K562 (cell line): ENCODE results near the gene ANKRD27. TPM values are rescaled to one million over a fixed set of nuclear protein-coding genes. Genes with fewer than 3 reads are reported as not detected.

Experiments used
- ATAC-seq: fragments of 200-7000 bp; cut with Tn5 transposase; 3 replicates; pipeline ENCODE4 v1.9.1; 2020; ENCODE audit warnings: moderate library complexity
- BruUV-seq: library from RNA; stranded (reverse); fragments of 400-500 nt; replicated peaks from 2 replicates; lab custom pipeline; 2021; lab: Mats Ljungman, UMichigan
- CTCF ChIA-PET: fragments of 300-600 bp; formaldehyde crosslinking; extraction: SDS; loops from one replicate; lab custom pipeline; 2021; ENCODE audit warnings: low intra/inter-chr PET ratio; lab: Yijun Ruan, JAX
- POLR2A ChIA-PET: fragments of 300-600, 350-650 bp; sonication (Branson Sonifier 250); formaldehyde crosslinking; extraction: SDS; loops from one replicate; lab custom pipeline; 2021; ENCODE audit warnings: antibody characterized with exemption, inconsistent platforms; lab: Yijun Ruan, JAX
- DNase-seq, 4 experiments: peaks; one replicate each; pipeline versions ENCODE4 v3.0.0 to v3.0.0-alpha.2; 2011 to 2018; ENCODE audit warnings: low spot score in 3 of 4, mixed read lengths in 3 of 4; ENCODE audit errors: extremely low read depth in 1 of 4
- FAIRE-seq: peaks from 2 replicates; lab custom pipeline; 2011; peaks lifted over from hg19 to GRCh38; lab: Jason Lieb, UNC
- H2AFZ ChIP-seq: 2 replicates; pipeline ENCODE4 v1.6.0; 2011; ENCODE audit warnings: low read depth, low read length, control low read depth, inconsistent platforms
- H3K27ac ChIP-seq: fragments of 200-600 bp; 3 replicates; pipeline ENCODE4 v1.8.0; 2011; ENCODE audit warnings: low read depth, mild to moderate bottlenecking, control low read depth, inconsistent platforms, low read length, moderate library complexity, mixed read lengths; ENCODE audit errors: extremely low read depth
- H3K27me3 ChIP-seq, 2 experiments: fragments of 300-600 bp in 1 of 2; 2 replicates in 1 of 2; 3 replicates in 1 of 2; pipeline versions ENCODE4 v1.6.0 to v1.8.0; 2011; ENCODE audit warnings: inconsistent platforms in 2 of 2, low read length in 2 of 2, mild to moderate bottlenecking in 1 of 2, mixed read lengths in 1 of 2, moderate library complexity in 1 of 2; ENCODE audit not compliant: control insufficient read depth in 2 of 2, insufficient read depth in 2 of 2
- H3K36me3 ChIP-seq: fragments of 300-600 bp; 3 replicates; pipeline ENCODE4 v1.8.0; 2011; ENCODE audit warnings: mild to moderate bottlenecking, low read length, inconsistent platforms; ENCODE audit not compliant: control insufficient read depth, insufficient read depth
- H3K4me1 ChIP-seq, 2 experiments: fragments of 200-600 bp in 1 of 2; replicated peaks in 1 of 2; 2 replicates in 1 of 2; 3 replicates in 1 of 2; pipeline versions ENCODE4 v1.5.1 to v1.8.0; 2011; ENCODE audit warnings: inconsistent platforms in 2 of 2, low read length in 2 of 2, mild to moderate bottlenecking in 1 of 2, mixed read lengths in 1 of 2, moderate library complexity in 1 of 2; ENCODE audit not compliant: control insufficient read depth in 2 of 2, insufficient read depth in 2 of 2
- H3K4me2 ChIP-seq: 2 replicates; pipeline ENCODE4 v1.6.1; 2011; ENCODE audit warnings: low read length, control low read depth, inconsistent platforms, mixed read lengths; ENCODE audit not compliant: insufficient read depth
- H3K4me3 ChIP-seq: fragments of 200-600 bp; sonication (generic), shearing (Covaris generic); 2 replicates; pipeline ENCODE4 v1.5.1; 2016; ENCODE audit warnings: control low read depth, inconsistent platforms
- H3K79me2 ChIP-seq: fragments of 200-600 bp; 3 replicates; pipeline ENCODE4 v1.8.0; 2011; ENCODE audit warnings: low read length, inconsistent platforms; ENCODE audit not compliant: control insufficient read depth, insufficient read depth
- H3K9ac ChIP-seq, 2 experiments: 2 replicates each; pipeline versions ENCODE4 v1.6.0 to v1.6.1; 2011; ENCODE audit warnings: low read depth in 2 of 2, low read length in 2 of 2, control low read depth in 1 of 2, inconsistent platforms in 1 of 2, mild to moderate bottlenecking in 1 of 2, mixed read lengths in 1 of 2; ENCODE audit not compliant: insufficient read depth in 1 of 2
- H3K9me1 ChIP-seq: one replicate; pipeline ENCODE4 v1.6.0; 2011; ENCODE audit warnings: inconsistent platforms, mild to moderate bottlenecking, low read length, moderate library complexity; ENCODE audit not compliant: control insufficient read depth, insufficient read depth
- H3K9me3 ChIP-seq: replicated peaks from 2 replicates; pipeline ENCODE4 v1.5.1; 2011; ENCODE audit warnings: low read depth, low read length, inconsistent platforms; ENCODE audit not compliant: control insufficient read depth, insufficient read depth
- H4K20me1 ChIP-seq: replicated peaks from 2 replicates; pipeline ENCODE4 v1.6.1; 2011; ENCODE audit warnings: low read length, inconsistent platforms, mixed read lengths; ENCODE audit not compliant: control insufficient read depth, insufficient read depth
- HDAC6 ChIP-seq: IDR thresholded peaks from 2 replicates; pipeline ENCODE4 v1.6.1; 2012; ENCODE audit warnings: low read depth, mild to moderate bottlenecking, control low read depth, inconsistent platforms, low read length, moderate library complexity
- HNRNPLL ChIP-seq: fragments of 200-400 bp; formaldehyde crosslinking; IDR thresholded peaks from 2 replicates; pipeline ENCODE4 v1.6.1; 2017; ENCODE audit warnings: low read length, low read depth, mild to moderate bottlenecking; ENCODE audit not compliant: poor library complexity, severe bottlenecking
- HSF4 ChIP-seq: fragments of 250-450 bp; sonication (Bioruptor Pico); IDR thresholded peaks from 2 replicates; pipeline ENCODE4 v2.1.2; 2022; ENCODE audit warnings: mild to moderate bottlenecking, moderate library complexity, borderline replicate concordance
- STAG1 ChIP-seq: sonication (generic); formaldehyde crosslinking; IDR thresholded peaks from 2 replicates; pipeline ENCODE4 v1.5.0; 2020; ENCODE audit warnings: missing genetic modification reagents, borderline replicate concordance
- STAT5A ChIP-seq: IDR thresholded peaks from 2 replicates; pipeline ENCODE4 v1.6.1; 2012; ENCODE audit warnings: low read length, inconsistent platforms, borderline replicate concordance
- WGBS: fragments of 100-300 bp; shearing (Covaris generic); methylation state at CpG from one replicate; pipeline ENCODE4 v1.1.6; 2016; ENCODE audit warnings: low coverage, mixed read lengths; ENCODE audit not compliant: insufficient coverage; ENCODE audit errors: missing lambda C conversion rate; 5-methylcytosine and 5-hydroxymethylcytosine counted together
- in situ Hi-C: fragments of 300-500 bp; cut with MboI; formaldehyde crosslinking; loops from 4 replicates; pipeline ENCODE4 v1.15.0; 2018; ENCODE audit warnings: inconsistent platforms, mixed read lengths
- intact Hi-C: fragments of 100-400 bp; cut with micrococcal nuclease; formaldehyde crosslinking; loops from 2 replicates; pipeline ENCODE4 v1.14.2; 2022
- polyA plus RNA-seq, 8 experiments: library from polyadenylated mRNA; depleted of rRNA in 4 of 8; stranded (reverse) in 5 of 8; unstranded in 3 of 8; fragments of >200 nt; fragmentation: Nextera tagmentation in 2 of 8; fragmentation: Illumina TruSeq in 1 of 8; extraction: Ambion mirVana in 2 of 8; extraction: Trizol in 1 of 8; gene quantifications; 2 replicates each; pipeline versions ENCODE4 v1.2.1 to v1.2.3, GENCODE V29; 2011 to 2014; ENCODE audit warnings: inconsistent platforms in 1 of 8, missing spikeins in 1 of 8
- total RNA-seq, 7 experiments: library from RNA; depleted of rRNA in 6 of 7; stranded (reverse); fragments of >200 nt in 6 of 7; fragmentation: Illumina TruSeq in 2 of 7; extraction: Trizol in 2 of 7; gene quantifications; 2 replicates each; pipeline versions ENCODE4 v1.2.1 to v1.2.3, GENCODE V29; 2011 to 2021; ENCODE audit warnings: low replicate concordance in 1 of 7
- TF ChIP-seq, protein P1 (sequence below): fragments of 450-650 bp; IDR thresholded peaks from 2 replicates; pipeline ENCODE4 v1.6.1; 2017; ENCODE audit warnings: mild to moderate bottlenecking, moderate library complexity

ANKRD27 gene
- total and polyA plus RNA-seq, 9 of the 15 experiments (the other 6 are each of a cell fraction or from before 2014, with no cell fraction given) = 5.3 to 71.3 (median 54.2) TPM

DNA sequence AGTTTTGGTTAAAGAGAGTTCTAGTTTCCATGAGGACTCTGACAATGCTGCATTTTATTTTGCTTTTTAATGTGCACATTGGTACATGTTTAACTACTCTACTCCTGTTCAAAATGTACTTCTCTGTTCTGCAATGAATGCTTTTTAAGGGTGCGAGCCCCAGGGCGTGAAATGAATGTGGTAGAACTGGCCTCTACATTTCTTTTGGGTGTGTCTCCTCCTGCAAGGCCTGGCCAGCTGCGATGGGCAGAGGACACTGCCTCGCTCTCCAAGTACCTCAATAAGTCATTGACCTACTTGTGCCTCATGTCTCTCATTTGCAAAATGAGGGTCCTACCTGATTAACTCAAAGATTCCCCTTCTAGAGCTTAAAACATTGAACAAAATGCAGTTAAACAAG, 7.3 kb upstream of the ANKRD27 start:
- no peak for DNase-seq
- no peak overlapping the region for H3K9ac ChIP-seq
- H4K20me1 ChIP-seq = no peaks in the 10 kb centered on the region
- H3K4me2 ChIP-seq = no peak overlapping the region
- H3K9me1 ChIP-seq = no peaks in the 10 kb centered on the region
- H3K4me1 ChIP-seq = peaks cover 3 to 4% of the 10 kb centered on the region in 2 experiments; a peak in 3 of 5 replicates
- H3K9me3 ChIP-seq = no peaks in the 10 kb centered on the region
- ChIA-PET POLR2A (interaction anchor here (2.4 kb wide), 1 partner anchor 9 kb away, joined by 9 read pairs; the partner anchor contains the start of gene NUDT19), CTCF (no interaction called here)
- H3K27ac ChIP-seq = no peak overlapping the region
- WGBS = 70% methylated on average over 4 of the region's 4 CpGs
- in situ Hi-C loops = no loop called here
- no peaks in the 10 kb centered on the region for H3K36me3 ChIP-seq
- BruUV-seq = no TSS peak
- FAIRE-seq = peak; percentile 51
- no peak for ATAC-seq
- no peaks in the 10 kb centered on the region for H3K79me2 ChIP-seq
- no peak overlapping the region for H2AFZ ChIP-seq
- no peak overlapping the region for H3K4me3 ChIP-seq
- intact Hi-C loops = no loop called here
- TF ChIP-seq HNRNPLL (no peak), STAT5A (no peak), HDAC6 (no peak), STAG1 (CRISPR knock-in tag) (no peak), HSF4 (CRISPR knock-in tag) (no peak)
- TF ChIP-seq, protein P1, sequence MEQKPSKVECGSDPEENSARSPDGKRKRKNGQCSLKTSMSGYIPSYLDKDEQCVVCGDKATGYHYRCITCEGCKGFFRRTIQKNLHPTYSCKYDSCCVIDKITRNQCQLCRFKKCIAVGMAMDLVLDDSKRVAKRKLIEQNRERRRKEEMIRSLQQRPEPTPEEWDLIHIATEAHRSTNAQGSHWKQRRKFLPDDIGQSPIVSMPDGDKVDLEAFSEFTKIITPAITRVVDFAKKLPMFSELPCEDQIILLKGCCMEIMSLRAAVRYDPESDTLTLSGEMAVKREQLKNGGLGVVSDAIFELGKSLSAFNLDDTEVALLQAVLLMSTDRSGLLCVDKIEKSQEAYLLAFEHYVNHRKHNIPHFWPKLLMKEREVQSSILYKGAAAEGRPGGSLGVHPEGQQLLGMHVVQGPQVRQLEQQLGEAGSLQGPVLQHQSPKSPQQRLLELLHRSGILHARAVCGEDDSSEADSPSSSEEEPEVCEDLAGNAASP = no peak
- H3K27me3 ChIP-seq = no peaks in the 10 kb centered on the region
